NCI-H446 (cell line): ENCODE data around the gene TRIM15.
A peak's percentile ranks its signal among the peaks of the same experiment; 100 is the strongest.

ENCODE experiments used
- DNase-seq, 2 experiments: peaks; one replicate each; lab custom pipeline; 2025; lab: John Stamatoyannopoulos, UW

TRIM15 gene

DNA sequence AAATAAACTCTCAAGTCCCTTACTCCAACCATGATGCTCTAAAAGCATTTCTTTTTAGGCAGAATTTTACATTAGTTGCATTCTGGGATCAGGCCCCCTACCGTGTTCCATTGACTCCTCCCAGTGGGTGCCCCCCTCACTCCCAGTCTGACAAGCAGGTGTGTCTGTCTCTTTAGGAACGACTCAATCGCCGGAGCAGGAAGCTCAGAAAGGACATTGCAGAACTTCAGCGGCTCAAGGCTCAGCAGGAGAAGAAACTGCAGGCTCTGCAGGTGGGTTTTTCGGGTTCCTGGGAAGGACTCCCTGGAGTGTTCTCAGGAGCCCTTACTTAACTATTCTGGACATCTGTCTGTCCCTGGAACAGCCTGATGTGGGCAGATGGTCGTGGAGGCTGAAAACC lies 17.5 kb upstream of the TRIM15 start:
- no peak for DNase-seq

DNA sequence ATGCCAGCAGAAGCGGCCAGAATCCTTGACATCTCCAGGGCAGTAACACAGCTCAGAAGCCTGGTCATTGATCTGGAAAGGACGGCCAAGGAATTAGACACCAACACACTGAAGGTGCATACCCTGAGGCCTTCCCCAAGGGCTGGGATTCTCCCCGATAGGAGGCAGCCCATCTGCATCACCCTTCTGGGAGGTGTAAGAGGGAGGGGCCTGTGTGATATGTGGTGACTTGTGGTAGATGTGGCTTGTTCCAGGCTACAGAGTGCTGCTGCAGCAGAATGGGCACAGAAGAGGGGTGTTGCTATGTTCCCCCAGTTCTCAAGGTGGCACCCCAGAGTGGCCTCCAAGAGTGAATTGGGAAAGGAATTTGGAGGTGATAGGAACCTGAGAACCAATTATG lies 16.2 kb upstream of the TRIM15 start:
- no peak for DNase-seq

DNA sequence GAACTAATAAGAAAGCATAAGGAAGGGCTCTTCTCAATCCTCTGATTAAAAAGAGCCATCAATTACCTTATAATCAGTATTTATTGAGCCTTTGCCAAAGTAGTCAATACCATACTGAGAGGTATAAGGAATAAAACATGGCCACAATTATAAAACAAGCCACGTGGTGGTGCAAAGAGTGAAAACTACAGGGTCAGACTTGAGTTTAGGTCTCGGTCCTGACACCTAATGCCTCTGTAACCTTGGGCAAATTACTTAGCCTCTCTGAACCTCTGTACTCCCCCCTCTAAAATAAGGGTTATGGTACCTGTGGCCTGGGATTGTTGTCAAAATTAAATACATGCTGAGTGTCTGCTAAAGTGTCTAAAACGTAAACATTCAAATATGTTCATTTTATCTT lies 14.1 kb upstream of the TRIM15 start:
- DNase-seq, result no peak

DNA sequence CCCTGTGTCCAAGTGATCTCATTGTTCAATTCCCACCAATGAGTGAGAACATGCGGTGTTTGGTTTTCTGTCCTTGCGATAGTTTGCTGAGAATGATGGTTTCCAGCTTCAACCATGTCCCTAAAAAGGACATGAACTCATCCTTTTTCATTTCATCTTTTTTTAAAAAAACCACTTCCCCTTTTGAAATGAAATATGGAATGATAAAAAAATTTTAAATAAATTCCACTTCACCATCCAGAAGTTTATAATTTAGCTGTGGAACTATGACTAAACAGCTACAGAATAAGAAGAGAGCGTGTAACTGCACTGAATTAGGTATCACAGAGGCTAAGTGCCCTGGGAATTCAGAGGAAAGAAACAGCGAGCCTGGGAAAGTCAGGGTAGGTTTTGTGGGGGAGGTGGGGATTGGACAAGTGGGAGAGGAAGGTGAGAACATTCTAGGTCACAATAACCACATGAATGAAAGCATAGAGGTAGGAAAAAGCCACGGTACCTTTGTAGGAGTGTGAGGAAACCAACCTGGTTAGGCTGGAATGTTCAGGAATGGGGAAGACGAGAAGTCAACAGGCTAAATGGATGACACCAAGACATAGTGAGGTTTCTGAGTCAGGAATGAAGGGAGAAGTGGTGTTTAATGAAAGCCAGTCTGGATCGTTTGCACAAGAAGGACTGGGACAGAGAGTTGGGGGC lies 13.3 kb upstream of the TRIM15 start:
- DNase-seq, result no peak

DNA sequence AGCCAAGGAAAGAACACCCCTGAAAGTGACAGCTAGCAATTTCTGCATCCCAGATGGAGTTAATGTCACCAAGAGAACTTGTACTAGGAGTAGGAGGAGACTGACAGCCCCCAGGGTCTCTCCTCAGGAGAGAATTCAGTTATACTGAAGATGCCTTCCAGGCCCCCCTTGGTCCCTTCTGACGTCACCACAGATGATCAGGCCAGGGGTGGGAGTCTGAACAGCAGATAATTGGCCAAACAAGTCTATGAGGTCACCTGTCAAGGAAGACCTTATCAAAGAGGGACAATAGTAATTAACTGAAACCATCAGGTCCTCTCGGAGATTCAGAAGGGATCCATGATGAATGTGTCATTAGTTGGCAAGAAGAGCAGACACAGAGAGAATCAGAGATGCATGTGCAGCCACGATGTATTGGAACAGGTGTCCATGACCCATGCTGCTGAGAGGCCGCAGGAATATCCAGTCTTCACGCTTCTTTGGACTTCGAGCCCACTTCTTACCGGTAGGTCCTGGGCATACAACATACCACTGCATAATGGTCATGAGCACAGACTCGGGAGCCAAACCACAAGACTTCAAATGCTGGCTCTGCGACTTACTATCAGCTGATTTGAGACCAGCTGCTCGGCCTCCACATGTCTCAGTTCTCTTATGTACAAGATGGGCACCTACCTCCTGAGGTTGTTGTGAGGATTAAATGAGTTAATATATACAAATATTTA lies 12.5 kb upstream of the TRIM15 start:
- DNase-seq, result no peak

DNA sequence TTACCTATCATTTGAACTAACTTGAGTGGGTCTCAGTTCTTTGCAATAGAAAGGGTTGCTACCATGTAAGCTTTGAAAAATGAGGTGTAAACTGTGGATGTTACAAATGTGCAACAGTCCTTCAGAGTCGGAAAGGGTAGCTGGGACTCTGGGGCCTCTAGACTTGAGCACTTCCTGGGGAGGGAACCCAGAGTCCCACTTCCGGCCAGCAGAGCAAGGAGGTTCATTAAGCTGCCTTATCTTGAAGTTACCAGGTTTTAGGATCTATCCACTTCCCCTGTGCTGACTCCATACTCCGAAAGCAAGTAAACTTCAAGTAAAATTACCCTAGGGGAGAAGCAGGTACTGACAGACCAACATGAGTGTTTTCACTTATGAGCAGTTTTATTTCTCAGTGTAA lies 11.8 kb upstream of the TRIM15 start:
- no peak for DNase-seq

DNA sequence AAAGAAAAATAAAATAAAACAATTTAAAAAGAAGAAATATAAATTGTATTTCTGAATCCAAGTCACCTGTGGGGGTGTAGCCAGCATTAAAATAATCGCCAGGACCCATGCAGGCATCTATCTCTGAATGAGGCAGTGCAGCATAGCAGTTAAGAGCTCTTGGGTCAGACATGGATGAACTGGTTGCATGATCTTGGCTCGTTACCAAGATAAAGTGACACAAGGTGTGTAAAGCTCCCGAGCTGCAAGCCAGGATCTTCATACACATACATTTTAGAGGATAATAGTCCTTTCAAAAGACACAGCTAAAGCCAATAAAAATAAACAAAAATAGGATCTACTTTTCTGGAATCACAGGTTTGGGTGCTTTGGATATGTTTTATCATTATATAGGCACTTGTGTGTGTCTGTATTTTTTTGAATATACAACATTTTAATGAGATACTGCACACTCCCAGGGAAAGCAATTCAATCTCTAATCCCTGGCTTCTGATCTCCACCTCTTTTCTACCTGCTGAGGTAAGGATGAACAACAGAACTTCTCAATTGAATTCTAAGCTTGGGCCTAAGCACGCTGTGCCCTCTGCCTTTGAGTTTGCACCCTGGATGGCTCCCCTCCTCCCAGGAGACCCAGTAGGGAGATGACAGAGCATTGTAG lies 11.2 kb upstream of the TRIM15 start:
- DNase-seq, result no peak

DNA sequence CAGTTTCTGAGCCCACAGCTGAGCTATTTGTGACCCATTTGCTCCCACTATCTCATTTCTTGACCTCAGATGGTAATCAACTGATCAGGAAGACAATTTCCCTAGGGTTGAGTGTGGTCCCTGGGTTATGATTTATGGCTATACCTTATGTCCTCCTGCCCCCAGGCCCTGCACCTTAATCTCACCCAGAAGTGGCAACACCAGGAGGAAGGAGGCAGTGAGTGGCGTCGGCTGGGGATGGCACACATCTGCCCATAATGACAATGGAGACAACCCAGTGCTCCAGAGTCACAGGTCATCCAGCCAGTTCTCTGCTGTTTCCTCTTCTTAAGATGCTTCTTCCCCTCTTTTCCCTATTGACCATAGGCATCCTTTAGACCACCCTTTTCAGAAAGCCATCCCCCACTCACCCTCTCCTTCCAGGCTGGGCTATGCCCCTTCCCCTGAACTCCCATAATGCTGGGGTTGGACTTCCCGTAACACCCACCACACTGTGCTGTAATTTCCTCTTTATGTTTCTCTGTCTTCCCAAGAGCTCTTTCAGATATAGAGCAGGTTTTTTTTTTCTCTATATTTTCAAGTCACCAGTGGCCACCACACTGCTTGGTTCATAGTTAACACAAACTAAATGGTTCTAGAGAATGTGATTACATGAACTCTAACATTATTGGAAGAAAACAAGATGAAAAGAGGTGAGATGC lies 10.3 kb upstream of the TRIM15 start:
- no peak for DNase-seq

DNA sequence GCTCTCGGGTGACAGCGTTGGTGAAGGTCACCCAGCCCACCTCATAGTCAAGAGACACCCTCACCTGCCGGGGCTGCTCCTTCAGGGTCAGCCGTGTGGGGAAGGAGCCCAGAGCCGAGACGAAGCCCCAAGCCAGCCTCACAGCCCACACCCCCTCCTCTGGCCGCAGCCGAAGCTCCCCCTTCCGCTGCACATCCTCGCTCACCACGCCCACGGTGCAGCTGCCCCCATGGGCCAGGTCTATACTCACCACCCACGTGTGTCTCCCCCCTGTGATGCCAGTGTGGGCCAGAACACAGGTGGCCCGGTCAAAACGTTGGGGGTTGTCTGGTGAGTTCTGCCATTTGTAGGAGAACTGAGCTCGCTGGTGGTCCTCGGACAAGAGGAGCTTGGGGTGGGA lies 9.3 kb upstream of the TRIM15 start:
- DNase-seq, result no peak

DNA sequence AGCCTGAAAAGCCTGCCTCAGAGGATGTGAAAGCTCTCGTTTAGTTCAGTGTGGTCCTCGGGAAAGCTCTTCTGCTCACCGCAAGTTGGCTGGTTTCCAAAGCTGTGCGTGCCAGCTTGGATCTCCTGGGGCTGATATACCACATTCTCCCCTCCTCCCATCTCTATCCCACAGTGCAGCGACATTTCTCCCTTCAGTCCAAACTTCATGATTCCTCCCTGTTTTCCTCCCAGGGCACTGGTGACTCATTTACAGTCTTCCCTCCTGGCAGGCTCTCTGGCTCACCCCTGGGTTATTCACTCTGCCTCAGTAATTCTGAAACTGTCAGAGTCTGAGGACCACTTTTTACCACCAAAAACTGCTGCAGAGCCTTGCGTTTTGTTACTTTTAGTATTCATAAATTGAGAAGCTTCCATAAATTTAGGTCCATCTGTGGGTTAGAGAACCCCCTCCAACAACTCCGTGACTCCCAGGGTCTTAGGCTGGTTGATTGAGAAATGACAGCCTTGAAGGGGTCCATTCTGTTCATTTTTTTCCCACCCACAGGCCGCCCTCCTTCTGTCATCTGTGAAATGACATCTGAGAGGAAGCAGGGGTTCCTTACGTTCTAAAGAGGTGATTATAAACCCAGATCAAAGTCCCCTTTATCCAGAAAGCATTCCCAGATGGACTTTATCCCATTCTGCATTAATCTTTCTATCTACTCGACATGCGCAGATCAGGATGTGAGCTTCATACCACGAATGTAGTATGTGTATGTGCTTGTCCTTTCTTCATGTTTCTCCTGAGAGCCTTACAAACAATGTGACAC lies 8.4 kb upstream of the TRIM15 start:
- DNase-seq, result peak in 1 of 2 experiments; percentile 23

DNA sequence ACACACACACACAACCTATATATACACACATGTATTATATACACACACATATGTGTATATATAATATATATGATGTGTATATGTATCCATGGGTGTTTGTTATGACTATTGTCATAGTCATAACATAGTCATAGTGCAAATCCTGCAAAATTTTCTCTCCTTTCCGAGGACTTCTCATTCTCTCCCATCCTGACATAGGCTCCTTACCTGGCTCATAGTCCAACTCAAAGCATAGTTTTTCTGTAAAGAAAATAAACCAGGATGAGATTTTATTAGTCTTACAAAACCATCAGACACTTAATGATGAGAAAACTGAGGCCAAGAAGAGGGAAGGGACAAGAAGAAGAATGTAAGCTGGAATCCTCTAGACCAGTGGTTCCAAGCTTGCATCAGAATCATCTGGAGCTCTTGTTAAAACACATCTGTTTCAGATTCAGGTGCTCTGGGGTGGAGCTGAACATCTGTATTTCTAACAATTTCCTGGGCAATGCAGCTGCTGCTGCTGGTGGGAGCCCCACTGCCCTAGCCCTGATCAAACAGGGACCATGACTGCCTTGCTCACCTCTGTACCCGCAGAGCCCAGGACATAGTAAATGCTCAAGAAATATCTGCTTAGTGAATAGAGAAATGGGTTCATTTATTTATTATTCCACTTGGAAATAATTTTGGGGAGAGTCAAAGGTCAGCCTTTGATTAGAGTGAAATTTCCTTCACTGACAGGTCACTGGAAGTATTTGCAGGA lies 7.7 kb upstream of the TRIM15 start:
- DNase-seq, result no peak

DNA sequence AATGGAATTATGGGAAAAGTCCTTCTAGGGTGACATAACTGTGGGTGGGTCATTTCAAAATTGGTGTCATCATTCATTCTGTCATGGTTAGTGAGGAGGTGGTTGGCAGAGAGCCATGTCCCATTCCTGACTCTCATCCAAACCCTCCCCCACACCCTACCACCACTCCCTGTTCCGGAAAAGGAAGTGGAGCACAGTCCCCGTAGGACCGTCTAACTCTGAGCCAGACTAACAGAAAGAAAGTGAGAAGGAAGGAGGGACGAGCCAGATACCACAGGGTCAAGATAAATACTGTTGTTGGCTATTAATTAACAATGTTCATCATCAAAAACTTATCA lies 7.1 kb upstream of the TRIM15 start:
- peak in 1 of 2 experiments; percentile 27 for DNase-seq

DNA sequence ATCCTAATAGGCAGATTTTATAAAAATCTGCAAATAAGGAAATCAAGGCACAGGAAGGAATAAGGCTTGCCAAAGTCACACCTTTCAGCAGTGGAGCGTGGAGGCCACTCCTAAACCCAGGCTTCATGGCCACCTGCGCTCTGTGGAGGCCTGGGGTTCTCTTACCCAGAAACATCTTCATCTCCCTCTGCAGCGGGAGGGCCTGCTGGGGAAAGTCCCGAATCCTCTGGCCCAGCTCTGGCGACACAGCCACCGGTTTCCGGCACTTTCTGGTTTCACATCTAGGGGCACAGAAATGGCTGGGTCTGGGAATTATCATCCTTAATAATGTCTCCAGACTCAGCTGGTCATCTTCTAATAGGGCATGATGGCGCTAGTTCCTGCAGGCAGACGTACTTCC lies 6.6 kb upstream of the TRIM15 start:
- no peak for DNase-seq

DNA sequence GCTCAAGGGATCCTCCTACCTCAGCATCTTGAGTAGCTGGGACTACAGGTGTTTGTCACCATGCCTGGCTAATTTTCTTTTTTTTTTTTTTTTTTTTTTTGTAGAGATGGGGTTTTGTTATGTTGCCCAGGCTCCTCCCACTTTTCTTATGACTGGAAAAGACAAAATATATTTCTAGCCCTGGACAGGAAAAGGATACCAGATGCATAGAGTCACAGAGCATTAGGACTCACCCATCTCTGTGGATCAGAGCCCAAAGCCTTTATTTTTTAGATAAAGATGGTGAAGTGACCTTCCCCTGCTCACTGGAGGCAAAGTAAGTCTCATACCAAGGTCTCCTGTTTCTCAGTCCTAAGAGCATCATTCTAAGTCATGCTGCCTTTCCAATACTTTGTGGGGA lies 5.8 kb upstream of the TRIM15 start:
- no peak for DNase-seq

DNA sequence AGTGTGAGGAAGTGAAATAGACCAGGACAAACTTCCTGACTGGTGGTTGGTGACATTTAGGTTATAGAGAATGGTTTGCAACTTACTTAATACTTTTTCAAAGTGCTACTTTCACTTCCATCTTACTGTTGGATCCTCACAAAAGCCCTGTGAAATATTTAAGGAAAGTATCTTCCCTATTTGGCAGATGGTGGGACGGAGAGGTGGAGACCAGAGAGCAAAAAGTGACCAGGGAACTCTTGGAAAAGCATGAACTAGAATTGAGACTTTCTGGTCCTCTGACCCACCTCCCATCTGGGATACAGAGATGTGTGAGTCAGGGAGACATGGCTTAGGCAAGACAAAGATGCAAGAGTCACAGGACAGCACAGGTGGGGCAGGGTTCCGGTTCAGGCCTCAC lies 5.3 kb upstream of the TRIM15 start:
- no peak for DNase-seq

DNA sequence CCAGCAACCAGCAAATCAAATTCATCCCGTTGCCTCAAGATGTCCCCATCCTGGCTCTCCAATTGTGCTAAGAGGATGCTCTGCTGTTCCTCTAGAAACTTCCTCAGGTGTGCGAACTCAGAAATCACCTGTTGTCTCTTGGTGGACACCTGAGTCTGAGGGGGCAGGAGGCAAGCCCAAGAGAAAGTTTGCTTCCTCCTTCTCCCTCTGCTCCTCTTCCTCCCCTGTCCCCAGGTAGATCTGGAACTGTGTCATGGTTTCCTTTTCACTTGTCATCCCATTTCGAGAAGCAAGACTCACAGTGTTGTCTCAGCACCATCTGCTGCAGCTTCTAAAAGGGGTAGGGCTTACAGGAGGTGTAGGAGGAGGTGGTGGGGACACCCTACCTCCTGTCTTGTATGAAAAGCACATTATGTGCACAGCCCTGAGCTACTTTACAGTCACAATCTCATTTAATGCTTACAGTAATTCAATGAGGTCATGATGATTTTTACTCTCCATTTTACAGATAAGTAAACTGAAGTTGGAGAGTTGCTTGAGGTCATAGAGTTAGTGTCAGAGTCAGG lies 4.8 kb upstream of the TRIM15 start:
- DNase-seq, result no peak

DNA sequence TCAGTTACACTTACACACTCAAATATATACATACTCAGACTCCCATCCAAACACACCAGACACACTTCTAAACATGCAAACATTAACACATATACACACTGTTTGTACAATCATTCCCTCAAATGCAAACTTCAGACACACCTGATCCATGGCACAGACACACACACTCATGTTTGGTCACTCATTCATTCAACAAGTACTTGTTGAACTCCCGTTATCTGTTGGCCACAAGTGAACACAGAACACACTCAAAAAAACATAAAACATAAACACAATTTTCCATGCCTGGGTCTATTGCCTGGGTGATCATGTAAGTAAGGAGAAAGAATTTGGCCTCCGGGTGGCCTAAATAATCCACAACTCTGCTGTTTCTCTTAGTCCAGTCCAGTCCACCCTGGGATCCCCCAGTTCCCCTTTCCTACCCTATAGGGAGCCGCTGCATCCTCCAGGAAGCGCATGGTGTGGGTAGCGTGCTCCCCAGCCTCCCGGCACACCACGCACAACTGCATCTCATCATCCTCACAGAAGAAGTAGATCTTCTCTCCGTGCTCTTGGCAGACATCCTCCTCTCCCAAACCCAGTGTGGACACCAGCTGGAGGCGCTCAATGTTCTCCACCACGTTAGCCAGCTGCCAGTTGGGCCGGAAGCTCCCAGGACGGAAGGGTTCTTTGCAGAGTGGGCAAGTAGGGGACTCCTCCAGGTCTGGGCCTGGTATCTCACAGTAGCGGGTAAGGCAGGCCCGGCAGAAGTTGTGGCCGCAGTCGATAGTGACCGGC lies 3.1 kb upstream of the TRIM15 start:
- DNase-seq, result no peak

DNA sequence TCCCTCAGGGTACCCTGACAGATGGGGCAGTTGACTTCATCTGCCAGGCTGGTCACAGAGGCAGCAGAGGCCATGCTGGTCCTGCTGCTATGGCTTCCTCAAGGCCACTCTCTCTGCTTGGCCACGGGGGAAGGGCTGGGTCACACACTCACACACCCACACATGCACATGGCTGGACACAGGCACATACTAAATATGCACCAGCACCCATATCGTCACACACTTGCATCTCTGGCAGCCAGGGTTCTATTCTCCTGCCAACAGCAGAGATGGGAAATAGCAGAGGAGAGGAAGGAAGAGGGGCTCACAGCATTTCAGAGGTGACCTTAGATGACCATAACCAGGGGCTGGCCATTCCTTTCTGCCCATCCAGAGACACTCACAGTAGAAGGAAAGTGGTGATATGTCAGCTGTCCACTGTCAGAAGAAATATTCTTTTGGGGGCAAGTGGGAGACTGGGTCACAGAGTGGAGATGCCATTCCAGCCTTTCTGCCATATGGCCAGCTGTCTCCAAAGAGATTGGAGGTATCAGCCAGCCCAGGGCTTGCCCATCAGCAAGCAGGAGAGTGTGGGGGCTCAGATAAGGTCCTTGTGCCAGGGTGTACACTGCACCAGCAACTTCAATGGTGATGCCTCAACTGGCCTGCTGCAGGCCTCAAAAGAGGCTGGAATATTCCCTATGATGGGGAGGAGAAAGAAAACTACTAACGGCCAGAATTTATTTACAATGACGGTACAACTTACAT lies 2.4 kb upstream of the TRIM15 start, which contains the start of gene TRIM10:
Gene TRIM10, minus strand, starts transcription at position 427 of the 747 bp plus-strand sequence. Its CDS starts 353 bp downstream, at position 74.
- no peak for DNase-seq
